Transverse colon (tissue), 4 donors: ENCODE measurements around the gene ZNF729. TPM values are rescaled to one million over a fixed set of nuclear protein-coding genes. Genes with fewer than 3 reads are reported as not detected.
"Not testable (repeated sequence)": the region's sequence is repeated elsewhere in the genome, so short reads cannot be mapped to it uniquely, and the experiment has no call there.

ENCODE experiments used
- DNase-seq: peaks from one replicate; pipeline ENCODE4 v3.0.0-alpha.2; 2019
- H3K27ac ChIP-seq, 4 donors: fragments of 200-600 bp; sonication (generic); 2 replicates each; pipeline ENCODE4 v1.5.1; 2016 to 2018; ENCODE audit warnings: inconsistent platforms in 4 of 4
- H3K27me3 ChIP-seq: fragments of 200-600 bp; sonication (generic); 2 replicates; pipeline ENCODE4 v1.5.1; 2017; ENCODE audit warnings: inconsistent platforms
- H3K36me3 ChIP-seq, 4 donors: fragments of 200-600 bp; sonication (generic); 2 replicates each; pipeline ENCODE4 v1.5.1; 2017 to 2019; ENCODE audit warnings: inconsistent platforms in 4 of 4
- H3K4me1 ChIP-seq, 4 donors: fragments of 200-600 bp; sonication (generic); 2 replicates each; pipeline ENCODE4 v1.5.1; 2017 to 2020; ENCODE audit warnings: inconsistent platforms in 4 of 4
- H3K4me3 ChIP-seq, 4 donors: fragments of 200-600 bp; sonication (generic); 1 replicate in 1 of 4; 2 replicates in 3 of 4; pipeline versions ENCODE4 v1.5.1 to v1.6.1; 2017 to 2019; ENCODE audit warnings: inconsistent platforms in 4 of 4
- H3K9me3 ChIP-seq, 2 donors: fragments of 200-600 bp; sonication (generic); 2 replicates each; pipeline ENCODE4 v1.5.1; 2017 to 2019; ENCODE audit warnings: inconsistent platforms in 2 of 2
- CTCF ChIP-seq, 5 experiments: fragments of 200-600 bp in 3 of 5; fragments of 450-650 bp in 2 of 5; sonication (generic) in 3 of 5; IDR thresholded peaks; 1 replicate in 2 of 5; 2 replicates in 3 of 5; pipeline ENCODE4 v1.5.1; 2016 to 2017; ENCODE audit warnings: antibody characterized with exemption in 5 of 5, inconsistent platforms in 3 of 5, mild to moderate bottlenecking in 2 of 5, moderate library complexity in 1 of 5
- EP300 ChIP-seq: sonication (generic); formaldehyde crosslinking; IDR thresholded peaks from one replicate; pipeline ENCODE4 v1.6.1; 2017; ENCODE audit warnings: antibody characterized with exemption, low read depth
- POLR2A ChIP-seq: fragments of 450-650 bp; IDR thresholded peaks from one replicate; pipeline ENCODE4 v1.6.1; 2016; ENCODE audit warnings: antibody characterized with exemption, mild to moderate bottlenecking, moderate library complexity
- POLR2AphosphoS5 ChIP-seq, 3 donors: sonication (generic); formaldehyde crosslinking; IDR thresholded peaks; one replicate each; pipeline ENCODE4 v1.6.1; 2016; ENCODE audit warnings: antibody characterized with exemption in 3 of 3
- WGBS, 2 donors: methylation state at CpG; one replicate each; pipeline ENCODE4 v1.1.5; 2018; ENCODE audit warnings: low coverage in 1 of 2; 5-methylcytosine and 5-hydroxymethylcytosine counted together
- in situ Hi-C, 4 donors: fragments of 200-750 bp; cut with MboI; loops; one replicate each; pipeline versions ENCODE4 v1.15.0 to v1.15.1; 2017; ENCODE audit warnings: low sequenced_read_pairs in 3 of 4, low pct_ligation_motif_present in 1 of 4, low pct_unique_long_range_greater_than_20kb in 1 of 4
- intact Hi-C: fragments of 100-400 bp; cut with DNase I; formaldehyde crosslinking; loops from one replicate; pipeline ENCODE4 v1.15.1; 2023; ENCODE audit warnings: low total_unique reads
- total RNA-seq, 4 donors: library from RNA; depleted of rRNA; stranded (reverse); fragments of >200 nt; gene quantifications; one replicate each; pipeline ENCODE4 v1.1.0, GENCODE V29; 2016

ZNF729 gene
- total RNA-seq, 4 donors from 2014 or later, result not detected

- Histone ChIP-seq H3K27me3 (no peaks in the 10 kb centered on the region), H3K27ac (no peak overlapping the region), H3K36me3 (no peaks in the 10 kb centered on the region), H3K9me3 (no peaks in the 10 kb centered on the region), H3K4me3 (no peak overlapping the region), H3K4me1 (no peaks in the 10 kb centered on the region)
- DNase-seq, result no peak
- no peak for TF ChIP-seq POLR2A
- no peak for TF ChIP-seq POLR2AphosphoS5 (IDR thresholded peaks at IDR 0.05)
- no peak for TF ChIP-seq CTCF (IDR thresholded peaks at IDR 0.05)
- no peak for TF ChIP-seq EP300
- intact Hi-C loops (no loop called here), in situ Hi-C loops (no loop called here)
- 63% methylated on average over 26 of the region's 37 CpGs; no CpG with 5 or more reads in 1 of the 2 donors for WGBS, 2 donors
Measured at GRCh38 chr19:22261596-22261995, 24.6 kb upstream of the ZNF729 start.

GRCh38 chr19:22263121-22263520 is 23.1 kb upstream of the ZNF729 start:
- no peak overlapping the region for H3K27ac ChIP-seq
- H3K4me3 ChIP-seq, result no peak overlapping the region
- no peaks in the 10 kb centered on the region for H3K36me3 ChIP-seq
- in situ Hi-C loops, result no loop called here
- no peaks in the 10 kb centered on the region for H3K9me3 ChIP-seq
- no peaks in the 10 kb centered on the region for H3K4me1 ChIP-seq
- no peak for DNase-seq
- intact Hi-C loops, result no loop called here
- 82 to 88% methylated on average over 5 of the region's 5 CpGs for WGBS, 2 donors
- no peaks in the 10 kb centered on the region for H3K27me3 ChIP-seq
- TF ChIP-seq EP300 (no peak), CTCF (IDR thresholded peaks at IDR 0.05) (no peak), POLR2A (no peak), POLR2AphosphoS5 (IDR thresholded peaks at IDR 0.05) (no peak)

- 74 to 90% methylated on average over 3 to 26 of the region's 27 CpGs for WGBS, 2 donors
- H3K4me1 ChIP-seq, intact Hi-C loops, H3K27ac ChIP-seq, H3K27me3 ChIP-seq, H3K36me3 ChIP-seq, DNase-seq, H3K4me3 ChIP-seq, in situ Hi-C loops: not testable (repeated sequence)
- peaks cover 15 to 23% of the 10 kb centered on the region in 2 donors for H3K9me3 ChIP-seq
Measured at GRCh38 chr19:22321554-22321953, 35.3 kb downstream of the ZNF729 start.

DNA sequence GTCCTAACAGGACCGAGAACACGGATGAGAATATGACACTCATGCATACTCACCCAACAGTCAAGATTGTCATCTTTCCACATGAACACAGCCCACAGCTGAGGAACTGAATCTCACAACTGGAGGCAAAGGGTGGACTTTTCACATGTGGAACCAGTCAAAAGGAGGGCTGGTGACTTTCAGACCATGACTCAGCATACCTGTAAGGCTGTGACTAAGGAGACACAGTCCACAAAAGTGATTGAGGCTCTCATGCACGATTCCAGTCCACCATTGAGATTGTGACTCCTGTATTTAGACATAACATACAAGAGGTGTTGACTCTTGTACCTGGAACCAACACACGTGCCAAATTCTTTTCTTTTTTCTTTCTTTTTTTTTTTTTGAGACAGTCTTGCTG is 40.0 kb downstream of the ZNF729 start:
- DNase-seq, result no peak
- no peaks in the 10 kb centered on the region for H3K27me3 ChIP-seq
- WGBS, 2 donors, result 42 to 74% methylated on average over 2 to 4 of the region's 4 CpGs
- intact Hi-C loops, result no loop called here
- H3K4me3 ChIP-seq, result no peak overlapping the region
- H3K9me3 ChIP-seq, result peaks cover 0 to 11% of the 10 kb centered on the region in 2 donors
- no peak overlapping the region for H3K27ac ChIP-seq
- in situ Hi-C loops, result no loop called here
- TF ChIP-seq EP300 (no peak), CTCF (IDR thresholded peaks at IDR 0.05) (no peak), POLR2AphosphoS5 (IDR thresholded peaks at IDR 0.05) (no peak), POLR2A (no peak)
- no peaks in the 10 kb centered on the region for H3K4me1 ChIP-seq
- H3K36me3 ChIP-seq, result no peaks in the 10 kb centered on the region

GRCh38 chr19:22327321-22327720 is 41.1 kb downstream of the ZNF729 start:
- no peak for DNase-seq
- no peak for TF ChIP-seq POLR2A
- no peak for TF ChIP-seq CTCF (IDR thresholded peaks at IDR 0.05)
- TF ChIP-seq POLR2AphosphoS5 (IDR thresholded peaks at IDR 0.05), result no peak
- Histone ChIP-seq H3K4me1 (no peaks in the 10 kb centered on the region), H3K4me3 (no peak overlapping the region), H3K36me3 (no peaks in the 10 kb centered on the region), H3K27me3 (no peaks in the 10 kb centered on the region), H3K9me3 (peaks cover 0 to 7% of the 10 kb centered on the region in 2 donors), H3K27ac (no peak overlapping the region)
- in situ Hi-C loops (no loop called here), intact Hi-C loops (no loop called here)
- WGBS, 2 donors, result 70 to 75% methylated on average over 1 to 3 of the region's 3 CpGs
